GM12801 (cell line): ENCODE results near the gene HELLS.

Experiments used
- CTCF ChIP-seq: IDR thresholded peaks from one replicate; pipeline ENCODE4 v1.5.1; 2011; ENCODE audit warnings: control low read depth; ENCODE audit not compliant: insufficient read length; ENCODE audit errors: extremely low read depth

HELLS gene

GRCh38 chr10:94545391-94546048 is at the start of gene HELLS:
HELLS (plus strand) TSS chr10:94545788; CDS start chr10:94545922, 134 bp downstream.
- no peak for TF ChIP-seq CTCF

GRCh38 chr10:94496010-94496409 is 49.6 kb upstream of the HELLS start:
- no peak for TF ChIP-seq CTCF

GRCh38 chr10:94496646-94497045 is 48.9 kb upstream of the HELLS start:
- no peak for TF ChIP-seq CTCF

GRCh38 chr10:94500063-94500462 is 45.5 kb upstream of the HELLS start:
- no peak for TF ChIP-seq CTCF

- no peak for TF ChIP-seq CTCF
These were observed 24.0 kb upstream of the HELLS start for GRCh38 chr10:94521276-94522250.

- TF ChIP-seq CTCF = no peak
These were observed 21.4 kb upstream of the HELLS start for GRCh38 chr10:94524146-94524545.

- TF ChIP-seq CTCF = no peak
These were observed 20.9 kb upstream of the HELLS start for GRCh38 chr10:94524711-94525110.
